Mucosa of descending colon (tissue), 3 donors: ENCODE data around the gene MICAL3. TPM values are rescaled to one million over a fixed set of nuclear protein-coding genes. Genes with fewer than 3 reads are reported as not detected.

Experiments used
- ATAC-seq: fragments of 200-7000 bp; cut with Tn5 transposase; one replicate; pipeline ENCODE4 v1.9.1; 2020; ENCODE audit warnings: mild to moderate bottlenecking, moderate library complexity
- DNase-seq, 3 donors: peaks; one replicate each; pipeline ENCODE4 v3.0.0-alpha.2; 2020
- H3K36me3 ChIP-seq: fragments of 200-600 bp; one replicate; pipeline ENCODE4 v1.8.0; 2021; ENCODE audit warnings: low read depth, mild to moderate bottlenecking
- H3K4me1 ChIP-seq: fragments of 200-600 bp; one replicate; pipeline ENCODE4 v1.8.0; 2021; ENCODE audit warnings: low read depth, mild to moderate bottlenecking
- H3K4me3 ChIP-seq: fragments of 200-600 bp; one replicate; pipeline ENCODE4 v1.8.0; 2021; ENCODE audit warnings: mild to moderate bottlenecking
- H3K9me3 ChIP-seq: fragments of 200-600 bp; one replicate; pipeline ENCODE4 v1.8.0; 2021; ENCODE audit warnings: mild to moderate bottlenecking
- CTCF ChIP-seq: fragments of 200-600 bp; IDR thresholded peaks from one replicate; pipeline ENCODE4 v1.8.0; 2022; ENCODE audit warnings: antibody characterized with exemption, mild to moderate bottlenecking
- intact Hi-C, 2 donors: fragments of 100-400 bp; cut with DNase I in 1 of 2; cut with micrococcal nuclease in 1 of 2; formaldehyde crosslinking; loops; one replicate each; pipeline versions ENCODE4 v1.11.0 to v1.11.1; 2022; cut with DNase I, micrococcal nuclease
- total RNA-seq, 3 donors: library from RNA; stranded (reverse); fragmentation: NEBNext Ultra II Directional in 2 of 3; extraction: Animal tissue kit (Norgen Biotek cat#: 25700) in 2 of 3; gene quantifications; one replicate each; pipeline versions ENCODE4 v1.2.1 to v1.2.4, GENCODE V29; 2021 to 2023
- donor health status: DM: no; HTN: no; CAD: no; lungs with moderate emphysema.
- donor health status: DM: no; HTN: no; CAD: no.
- donor health status: DM: no; HTN: yes; CAD: no.

The MICAL3 gene
- total RNA-seq, 3 donors from 2014 or later, result 75.8 to 135 (median 129) TPM

DNA sequence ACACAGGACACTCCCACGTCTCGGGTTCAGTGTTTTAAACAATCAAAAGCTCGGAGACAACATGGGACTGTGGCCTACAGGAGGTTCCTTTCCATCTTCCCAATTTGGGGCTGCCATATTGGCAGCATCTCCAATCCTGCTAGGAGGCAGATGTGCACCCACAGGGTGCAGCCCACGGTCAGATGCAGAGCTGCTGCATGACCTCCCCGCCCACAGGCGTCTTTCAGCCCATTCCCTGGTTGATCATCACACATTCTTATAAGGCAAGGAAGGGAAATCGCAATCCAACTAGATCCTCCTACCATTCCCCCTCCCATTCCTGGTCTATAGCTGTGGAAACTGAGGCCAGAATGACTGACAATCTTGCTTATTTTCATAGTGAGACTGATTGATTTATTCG lies 121.4 kb downstream of the MICAL3 start:
- ATAC-seq (no peak), DNase-seq (no peak)
- no peak overlapping the region for H3K4me3 ChIP-seq
- intact Hi-C loops, result no loop called here
- H3K4me1 ChIP-seq, result no peaks in the 10 kb centered on the region
- H3K36me3 ChIP-seq, result no peaks in the 10 kb centered on the region
- H3K9me3 ChIP-seq, result no peaks in the 10 kb centered on the region
- no peak for TF ChIP-seq CTCF

DNA sequence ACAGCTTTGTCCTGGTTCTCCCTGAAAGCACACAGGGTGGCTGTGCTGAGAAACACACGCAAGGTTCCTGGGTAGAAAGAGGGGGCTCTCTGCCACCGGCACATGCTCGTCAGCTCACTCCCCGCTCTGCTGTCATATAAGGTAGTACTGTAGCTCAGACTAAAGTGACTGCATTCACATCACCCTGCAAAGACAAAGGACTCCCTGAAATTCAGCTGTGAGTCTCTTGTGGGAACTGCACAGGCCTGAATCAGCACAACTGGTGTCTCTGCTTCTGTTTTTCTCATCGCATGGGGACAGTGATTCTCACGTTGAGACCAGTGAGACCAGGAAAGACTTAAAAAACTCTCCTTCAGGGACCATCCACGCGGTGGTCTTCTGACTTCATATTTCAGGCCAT lies 126.0 kb downstream of the MICAL3 start:
- H3K9me3 ChIP-seq, result no peaks in the 10 kb centered on the region
- DNase-seq, result no peak
- H3K36me3 ChIP-seq, result no peaks in the 10 kb centered on the region
- intact Hi-C loops, result no loop called here
- peaks cover 16% of the 10 kb centered on the region for H3K4me1 ChIP-seq
- no peak for ATAC-seq
- TF ChIP-seq CTCF, result no peak
- no peak overlapping the region for H3K4me3 ChIP-seq

DNA sequence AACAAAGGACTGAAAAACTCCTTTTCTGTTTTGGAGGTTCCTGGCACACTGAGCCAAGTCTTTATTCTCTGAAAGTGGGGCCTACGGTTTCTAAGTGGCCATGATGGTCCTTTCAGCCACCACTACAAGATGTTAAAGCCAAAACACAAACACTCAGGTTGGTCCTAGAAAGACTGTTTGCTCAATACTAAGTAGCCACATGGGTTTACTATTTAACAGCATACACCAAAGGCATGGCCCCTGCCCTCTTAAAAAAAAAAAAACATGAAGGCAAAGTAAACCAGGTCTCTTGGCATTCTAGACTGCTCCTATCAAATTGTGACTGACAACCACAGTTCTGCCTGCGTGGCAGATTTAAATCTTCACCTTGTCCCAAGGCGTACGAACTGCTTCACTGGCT lies 126.5 kb downstream of the MICAL3 start:
- peaks cover 21% of the 10 kb centered on the region for H3K4me1 ChIP-seq
- H3K36me3 ChIP-seq, result no peaks in the 10 kb centered on the region
- H3K4me3 ChIP-seq, result no peak overlapping the region
- no peak for TF ChIP-seq CTCF
- DNase-seq (no peak), ATAC-seq (no peak)
- H3K9me3 ChIP-seq, result no peaks in the 10 kb centered on the region
- intact Hi-C loops, result no loop called here

DNA sequence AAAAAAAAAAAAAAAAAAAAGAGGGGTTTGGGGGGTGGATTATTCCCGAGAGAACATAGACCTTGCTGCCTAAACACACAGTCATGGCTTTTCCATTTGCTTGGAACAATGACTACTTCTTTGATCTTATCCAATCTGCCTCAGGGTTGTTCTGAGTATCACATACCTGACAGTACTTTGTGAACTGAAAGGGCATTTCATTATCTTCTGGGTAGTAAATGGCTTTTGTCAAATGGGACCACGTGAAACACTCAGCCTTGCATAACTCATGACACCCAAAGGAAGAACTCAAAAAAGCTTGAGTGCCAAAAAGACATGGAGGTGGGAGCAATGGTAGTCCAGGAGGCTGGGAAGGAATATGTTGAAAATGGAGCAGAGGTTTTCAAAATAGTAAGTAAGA lies 126.9 kb downstream of the MICAL3 start:
- peaks cover 24% of the 10 kb centered on the region for H3K4me1 ChIP-seq
- no peak for DNase-seq

DNA sequence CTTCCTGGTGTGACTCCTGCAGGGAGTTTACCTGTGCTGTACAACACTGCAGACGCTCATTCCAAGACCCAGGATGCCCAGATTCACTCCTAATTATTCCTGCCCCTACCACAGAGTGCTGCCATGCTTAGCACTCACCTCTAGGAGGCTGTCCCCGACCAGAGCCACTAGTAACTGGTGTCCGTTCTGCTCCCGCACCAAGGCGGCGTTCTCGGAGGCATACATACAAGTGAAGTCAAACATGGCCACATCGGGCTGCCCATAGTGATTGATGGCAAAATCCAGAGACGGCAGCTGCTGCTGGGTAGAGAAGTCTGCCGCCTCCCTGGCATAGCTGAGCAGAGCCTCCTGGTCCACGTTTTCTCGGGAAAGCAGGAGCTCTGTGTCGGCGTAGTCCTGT lies 127.8 kb downstream of the MICAL3 start:
- peak; percentile 41 for ATAC-seq
- DNase-seq, result no peak
- intact Hi-C loops, result no loop called here
- Histone ChIP-seq H3K36me3 (no peaks in the 10 kb centered on the region), H3K4me1 (peaks cover 28% of the 10 kb centered on the region), H3K9me3 (no peaks in the 10 kb centered on the region), H3K4me3 (no peak overlapping the region)
- no peak for TF ChIP-seq CTCF

More for the DNA sequence above, 126.9 kb downstream of the MICAL3 start:
- intact Hi-C loops, result no loop called here
- Histone ChIP-seq H3K4me3 (no peak overlapping the region), H3K9me3 (no peaks in the 10 kb centered on the region), H3K36me3 (no peaks in the 10 kb centered on the region)
- ATAC-seq, result no peak
- TF ChIP-seq CTCF, result no peak
